Sigmoid colon (tissue), 7 donors: ENCODE results near the gene ZACN. TPM values are rescaled to one million over a fixed set of nuclear protein-coding genes. Genes with fewer than 3 reads are reported as not detected.

Experiments used
- DNase-seq: peaks from one replicate; pipeline ENCODE4 v3.0.0-alpha.2; 2019
- H3K27ac ChIP-seq, 4 donors: fragments of 200-600 bp; sonication (generic); one replicate each; pipeline ENCODE4 v1.5.1; 2016 to 2019; ENCODE audit warnings: mild to moderate bottlenecking in 1 of 4
- H3K27me3 ChIP-seq, 3 donors: fragments of 200-600 bp; sonication (generic); one replicate each; pipeline ENCODE4 v1.5.1; 2019; ENCODE audit warnings: mild to moderate bottlenecking in 1 of 3
- H3K36me3 ChIP-seq, 4 donors: fragments of 200-600 bp; sonication (generic); one replicate each; pipeline ENCODE4 v1.5.1; 2016 to 2019
- H3K4me1 ChIP-seq, 4 donors: fragments of 200-600 bp; sonication (generic); one replicate each; pipeline ENCODE4 v1.5.1; 2017 to 2019
- H3K4me3 ChIP-seq, 4 donors: fragments of 200-600 bp; sonication (generic); one replicate each; pipeline ENCODE4 v1.5.1; 2017 to 2019; ENCODE audit warnings: mild to moderate bottlenecking in 2 of 4, moderate library complexity in 1 of 4
- H3K9me3 ChIP-seq, 4 donors: fragments of 200-600 bp in 3 of 4; sonication (generic) in 3 of 4; one replicate each; pipeline versions ENCODE4 v1.5.1 to v1.6.1; 2013 to 2019
- CTCF ChIP-seq, 4 experiments: fragments of 450-650 bp in 3 of 4; fragments of 200-600 bp in 1 of 4; IDR thresholded peaks; one replicate each; pipeline ENCODE4 v1.5.1; 2016 to 2019; ENCODE audit warnings: antibody characterized with exemption in 4 of 4, mild to moderate bottlenecking in 3 of 4, moderate library complexity in 2 of 4
- EP300 ChIP-seq, 4 donors: sonication (generic); formaldehyde crosslinking; IDR thresholded peaks; one replicate each; pipeline ENCODE4 v1.6.1; 2017; ENCODE audit warnings: antibody characterized with exemption in 4 of 4
- POLR2A ChIP-seq, 2 donors: fragments of 450-650 bp; IDR thresholded peaks; one replicate each; pipeline ENCODE4 v1.6.1; 2016; ENCODE audit warnings: antibody characterized with exemption in 2 of 2, mild to moderate bottlenecking in 2 of 2, moderate library complexity in 2 of 2
- POLR2AphosphoS5 ChIP-seq, 4 donors: sonication (generic); formaldehyde crosslinking; IDR thresholded peaks; one replicate each; pipeline ENCODE4 v1.6.1; 2017; ENCODE audit warnings: antibody characterized with exemption in 4 of 4
- WGBS, 2 donors: extraction: QIAGEN DNeasy Blood & Tissue Kit; methylation state at CpG; one replicate each; pipeline ENCODE4 v1.1.7; 2013; 5-methylcytosine and 5-hydroxymethylcytosine counted together
- intact Hi-C: fragments of 100-400 bp; cut with DNase I; formaldehyde crosslinking; loops from one replicate; pipeline ENCODE4 v1.15.1; 2023
- polyA plus RNA-seq, 3 donors: library from polyadenylated mRNA; stranded (reverse); fragments of 200-250 nt; gene quantifications; one replicate each; pipeline ENCODE4 v1.2.3, GENCODE V29; 2013
- small RNA-seq, 3 donors: library from RNA; depleted of rRNA; stranded (forward); fragments of <200 nt; gene quantifications; one replicate each; pipeline ENCODE3, GENCODE V24; 2016
- total RNA-seq, 4 donors: library from RNA; depleted of rRNA; stranded (reverse); fragments of >200 nt; gene quantifications; one replicate each; pipeline ENCODE4 v1.1.0, GENCODE V29; 2016
- donor health status: healthy with polysubstance abuse.
- donor health status: Bipolar disorder and iron deficiency.
- donor health status: healthy.

Gene ZACN
- total and polyA plus RNA-seq, 7 donors = 0.16 to 3.5 (median 1.2) TPM

- H3K27me3 ChIP-seq = peaks cover 17 to 63% (median 55%) of the 10 kb centered on the region in 3 donors
Measured at GRCh38 chr17:76131692-76132573, 53.0 kb downstream of the ZACN start.

More at GRCh38 chr17:76131692-76132573, 53.0 kb downstream of the ZACN start:
- Histone ChIP-seq H3K36me3 (no peaks in the 10 kb centered on the region), H3K27ac (no peak overlapping the region), H3K4me1 (no peaks in the 10 kb centered on the region), H3K9me3 (no peaks in the 10 kb centered on the region), H3K4me3 (no peak overlapping the region)
- TF ChIP-seq EP300 (IDR thresholded peaks at IDR 0.05) = no peak
- TF ChIP-seq POLR2A (IDR thresholded peaks at IDR 0.05) = no peak
- TF ChIP-seq POLR2AphosphoS5 (IDR thresholded peaks at IDR 0.05) = no peak
- TF ChIP-seq CTCF (IDR thresholded peaks at IDR 0.05) = no peak
- 67 to 78% methylated on average over 21 of the region's 21 CpGs for WGBS, 2 donors
- intact Hi-C loops = no loop called here
- no peak for DNase-seq

Small RNA genes lying within 50 kb of the gene (small RNA-seq; reads per million reads assigned to genes)
- gene MIR6868 = 0 to 0.43 (median 0.15) reads per million in 3 donors

Other genes with a start within 250 kb of the ZACN start
- 10 to 100 TPM in 2 of 4 donors, 1 to 10 TPM in 2; 4.3 to 11.4 (median 9.6) TPM for gene UNC13D, start 234.8 kb upstream of the ZACN start, total RNA-seq
- gene UNC13D, start 234.8 kb upstream of the ZACN start, polyA plus RNA-seq = 10 to 100 TPM in 2 of 3 donors, 1 to 10 TPM in 1; 6.0 to 61.9 (median 17.1) TPM
- gene WBP2, start 223.8 kb upstream of the ZACN start, total RNA-seq = 10 to 100 TPM; 44.2 to 73.1 (median 56.9) TPM
- gene WBP2, start 223.8 kb upstream of the ZACN start, polyA plus RNA-seq = 100 to 1,000 TPM in 1 of 3 donors, 10 to 100 TPM in 2; 87.1 to 110 (median 91.3) TPM
- gene TRIM47, start 200.6 kb upstream of the ZACN start, total RNA-seq = 10 to 100 TPM; 27.8 to 40.9 (median 37.2) TPM
- gene TRIM47, start 200.6 kb upstream of the ZACN start, polyA plus RNA-seq = 10 to 100 TPM; 28.7 to 41.0 (median 39.0) TPM
- gene TRIM65, start 182.2 kb upstream of the ZACN start, total RNA-seq = 10 to 100 TPM; 22.4 to 27.5 (median 25.1) TPM
- gene TRIM65, start 182.2 kb upstream of the ZACN start, polyA plus RNA-seq = 10 to 100 TPM in 2 of 3 donors, 1 to 10 TPM in 1; 7.2 to 19.1 (median 10.2) TPM
- 10 to 100 TPM; 32.8 to 50.6 (median 41.8) TPM for gene MRPL38, start 174.3 kb upstream of the ZACN start, total RNA-seq
- 10 to 100 TPM; 55.9 to 71.5 (median 57.1) TPM for gene MRPL38, start 174.3 kb upstream of the ZACN start, polyA plus RNA-seq
- 10 to 100 TPM in 1 of 4 donors, 1 to 10 TPM in 3; 4.4 to 16.6 (median 6.3) TPM for gene FBF1, start 138.1 kb upstream of the ZACN start, total RNA-seq
- 1 to 10 TPM; 1.2 to 9.0 (median 2.5) TPM for gene FBF1, start 138.1 kb upstream of the ZACN start, polyA plus RNA-seq
- gene ACOX1, start 100.0 kb upstream of the ZACN start, total RNA-seq = 10 to 100 TPM; 32.7 to 38.9 (median 36.5) TPM
- gene ACOX1, start 100.0 kb upstream of the ZACN start, polyA plus RNA-seq = 10 to 100 TPM; 31.3 to 93.2 (median 32.4) TPM
- gene TEN1, start 99.9 kb upstream of the ZACN start, total RNA-seq = 10 to 100 TPM in 1 of 4 donors, 1 to 10 TPM in 3; 5.3 to 14.8 (median 7.8) TPM
- gene TEN1, start 99.9 kb upstream of the ZACN start, polyA plus RNA-seq = 10 to 100 TPM; 30.5 to 78.8 (median 57.1) TPM
- 1 to 10 TPM in 2 of 4 donors, under 1 TPM in 1, not detected in 1; 0.71 to 2.6 (median 1.4) TPM for gene CDK3, start 78.3 kb upstream of the ZACN start, total RNA-seq
- 10 to 100 TPM; 11.9 to 15.0 (median 15.0) TPM for gene CDK3, start 78.3 kb upstream of the ZACN start, polyA plus RNA-seq
- 10 to 100 TPM in 1 of 4 donors, 1 to 10 TPM in 3; 2.9 to 23.5 (median 7.2) TPM for gene EVPL, start 51.9 kb upstream of the ZACN start, total RNA-seq
- gene EVPL, start 51.9 kb upstream of the ZACN start, polyA plus RNA-seq = 10 to 100 TPM in 1 of 3 donors, 1 to 10 TPM in 2; 4.6 to 16.0 (median 4.8) TPM
- gene SRP68, start 6.7 kb upstream of the ZACN start, total RNA-seq = 10 to 100 TPM; 53.1 to 60.6 (median 53.8) TPM
- gene SRP68, start 6.7 kb upstream of the ZACN start, polyA plus RNA-seq = 10 to 100 TPM; 37.2 to 52.4 (median 37.7) TPM
- 10 to 100 TPM in 1 of 4 donors, 1 to 10 TPM in 3; 5.4 to 20.2 (median 8.2) TPM for gene GALR2, start 4.4 kb upstream of the ZACN start, total RNA-seq
- 1 to 10 TPM in 1 of 3 donors, not detected in 2; 1.6 TPM for gene GALR2, start 4.4 kb upstream of the ZACN start, polyA plus RNA-seq
- 10 to 100 TPM; 58.9 to 82.0 (median 75.3) TPM for gene EXOC7, start 24.6 kb downstream of the ZACN start, total RNA-seq
- 10 to 100 TPM; 36.8 to 74.4 (median 38.4) TPM for gene EXOC7, start 24.6 kb downstream of the ZACN start, polyA plus RNA-seq
- gene FOXJ1, start 62.1 kb downstream of the ZACN start, total RNA-seq = under 1 TPM in 1 of 4 donors, not detected in 3; 0.14 TPM
- gene FOXJ1, start 62.1 kb downstream of the ZACN start, polyA plus RNA-seq = 1 to 10 TPM in 1 of 3 donors, under 1 TPM in 2; 0.23 to 2.3 (median 0.60) TPM
- 1 to 10 TPM; 3.1 to 9.1 (median 4.5) TPM for gene RNF157, start 161.3 kb downstream of the ZACN start, total RNA-seq
- 10 to 100 TPM in 2 of 3 donors, 1 to 10 TPM in 1; 6.0 to 29.5 (median 10.9) TPM for gene RNF157, start 161.3 kb downstream of the ZACN start, polyA plus RNA-seq
- 10 to 100 TPM in 1 of 4 donors, 1 to 10 TPM in 3; 3.9 to 11.8 (median 6.5) TPM for gene UBALD2, start 186.2 kb downstream of the ZACN start, total RNA-seq
- gene UBALD2, start 186.2 kb downstream of the ZACN start, polyA plus RNA-seq = 100 to 1,000 TPM in 1 of 3 donors, 10 to 100 TPM in 2; 56.0 to 105 (median 98.7) TPM
- 1 to 10 TPM; 2.0 to 5.0 (median 3.3) TPM for gene QRICH2, start 229.1 kb downstream of the ZACN start, total RNA-seq
- 1 to 10 TPM in 2 of 3 donors, under 1 TPM in 1; 0.69 to 3.2 (median 1.8) TPM for gene QRICH2, start 229.1 kb downstream of the ZACN start, polyA plus RNA-seq